HG03457 (cell line): ENCODE data around the gene FOXL1.

Experiments
- ATAC-seq: cut with Tn5 transposase; IDR thresholded peaks from one replicate; pipeline ENCODE4 v1.9.1; 2021; ENCODE audit warnings: moderate number of reproducible peaks; ENCODE audit not compliant: unreplicated experiment

The FOXL1 gene

DNA sequence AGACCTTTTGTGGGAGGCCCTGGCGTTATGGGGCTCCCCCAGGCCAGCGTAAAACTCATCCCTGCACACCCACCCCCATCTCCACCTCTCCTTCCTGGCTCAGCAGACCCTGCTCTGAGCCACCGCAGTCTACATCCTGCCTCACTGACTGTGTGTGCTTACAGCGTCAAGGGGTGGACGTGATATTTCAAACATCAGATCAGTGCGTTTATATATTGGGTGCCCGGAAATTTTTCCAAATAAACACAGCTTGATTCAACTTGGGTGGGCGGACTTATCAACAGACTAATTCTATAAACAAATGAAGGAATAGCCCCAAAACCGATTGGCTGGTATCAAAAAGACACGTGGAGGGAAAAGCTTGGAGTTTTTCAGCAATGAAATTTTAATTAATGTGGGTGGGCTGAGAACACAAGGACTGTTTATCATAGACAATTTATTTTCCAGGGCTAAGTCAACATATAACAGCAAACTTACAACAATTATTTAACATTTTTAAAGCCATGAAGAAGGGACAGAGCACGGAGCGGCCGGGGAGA, at the start of gene FOXL1:
FOXL1 (plus strand) TSS at position 489 of the 539 bp plus-strand sequence. CDS start 175 bp downstream, outside the sequence.
- ATAC-seq = no peak

DNA sequence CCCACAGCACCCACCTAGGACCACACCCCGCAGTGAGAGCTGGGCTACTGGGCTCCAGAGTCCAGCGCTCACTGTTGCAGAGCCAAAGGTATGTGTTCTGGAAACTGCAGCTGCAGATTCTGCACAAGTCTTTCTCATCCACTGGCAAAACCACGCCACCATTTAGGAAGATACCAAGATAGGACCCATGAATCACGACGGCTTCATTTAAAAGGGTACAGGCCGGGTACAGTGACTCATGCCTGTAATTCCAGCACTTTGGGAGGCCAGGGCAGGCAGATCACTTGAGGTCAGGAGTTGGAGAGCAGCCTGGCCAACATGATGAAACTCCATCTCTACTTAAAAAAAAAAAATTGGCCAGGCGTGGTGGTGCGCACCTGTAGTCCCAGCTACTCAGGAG, 49.2 kb upstream of the FOXL1 start:
- no peak for ATAC-seq

DNA sequence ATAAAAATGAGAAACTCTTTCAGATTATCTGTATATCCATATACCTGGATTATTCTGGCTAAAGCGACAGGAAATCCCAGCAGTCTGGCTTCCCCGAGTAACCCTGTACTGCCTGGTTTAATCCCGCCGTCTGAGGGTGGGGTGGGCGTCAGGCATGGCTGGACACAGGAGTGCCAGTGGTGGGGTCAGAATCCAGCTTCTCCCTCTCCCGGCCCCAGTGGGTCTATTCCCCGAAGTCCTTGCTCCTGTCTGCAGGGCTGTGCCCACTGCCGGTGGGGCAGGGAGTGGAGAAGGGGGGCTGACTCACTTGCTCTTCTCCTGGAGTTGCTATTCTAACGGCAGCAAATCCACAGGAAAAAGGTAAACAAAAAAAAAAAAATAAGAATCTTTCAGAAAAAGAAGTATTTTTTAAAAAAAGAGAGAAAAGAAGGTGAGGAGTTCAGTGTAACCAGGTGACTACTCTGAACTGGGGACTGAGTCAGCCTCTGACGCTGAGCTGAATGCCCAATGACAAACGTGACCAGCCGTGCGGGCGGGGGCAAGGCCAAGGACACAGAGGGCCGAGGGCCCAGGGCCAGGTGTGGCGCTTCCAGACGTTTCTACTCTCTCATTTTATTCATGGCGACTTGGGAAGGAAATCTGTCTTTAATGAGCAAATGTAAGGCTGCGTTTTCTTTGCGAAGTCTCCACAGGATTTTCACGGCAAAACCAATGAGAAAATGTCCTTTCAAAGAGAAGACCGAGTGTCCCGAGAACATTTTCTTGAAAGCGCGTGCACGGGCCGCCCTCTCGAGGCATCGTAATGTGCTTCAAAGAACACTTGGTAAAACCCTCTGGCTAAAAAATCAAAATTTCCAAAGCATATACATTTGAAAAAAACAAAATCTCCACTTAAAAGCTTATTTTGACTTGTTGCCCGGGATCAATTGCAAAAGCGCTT, 47.8 kb upstream of the FOXL1 start:
- ATAC-seq = no peak

DNA sequence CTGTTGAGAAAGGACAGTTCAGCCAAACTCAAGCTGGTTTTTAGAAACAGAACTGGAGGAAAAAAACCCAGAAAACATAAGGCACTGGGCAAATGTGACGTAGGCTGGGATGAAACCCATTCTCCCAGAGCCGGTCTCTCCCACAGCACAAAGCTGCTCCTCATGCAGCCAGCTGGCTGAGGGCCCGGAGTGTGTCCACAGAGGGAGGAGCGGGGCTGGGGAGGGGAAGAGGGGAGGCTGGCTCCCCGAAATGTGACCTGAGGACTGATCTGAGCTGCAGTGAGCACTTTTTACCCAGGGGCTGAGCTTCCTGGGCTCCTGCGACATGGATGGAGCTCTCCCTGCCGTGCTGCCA, 47.2 kb upstream of the FOXL1 start:
- no peak for ATAC-seq

DNA sequence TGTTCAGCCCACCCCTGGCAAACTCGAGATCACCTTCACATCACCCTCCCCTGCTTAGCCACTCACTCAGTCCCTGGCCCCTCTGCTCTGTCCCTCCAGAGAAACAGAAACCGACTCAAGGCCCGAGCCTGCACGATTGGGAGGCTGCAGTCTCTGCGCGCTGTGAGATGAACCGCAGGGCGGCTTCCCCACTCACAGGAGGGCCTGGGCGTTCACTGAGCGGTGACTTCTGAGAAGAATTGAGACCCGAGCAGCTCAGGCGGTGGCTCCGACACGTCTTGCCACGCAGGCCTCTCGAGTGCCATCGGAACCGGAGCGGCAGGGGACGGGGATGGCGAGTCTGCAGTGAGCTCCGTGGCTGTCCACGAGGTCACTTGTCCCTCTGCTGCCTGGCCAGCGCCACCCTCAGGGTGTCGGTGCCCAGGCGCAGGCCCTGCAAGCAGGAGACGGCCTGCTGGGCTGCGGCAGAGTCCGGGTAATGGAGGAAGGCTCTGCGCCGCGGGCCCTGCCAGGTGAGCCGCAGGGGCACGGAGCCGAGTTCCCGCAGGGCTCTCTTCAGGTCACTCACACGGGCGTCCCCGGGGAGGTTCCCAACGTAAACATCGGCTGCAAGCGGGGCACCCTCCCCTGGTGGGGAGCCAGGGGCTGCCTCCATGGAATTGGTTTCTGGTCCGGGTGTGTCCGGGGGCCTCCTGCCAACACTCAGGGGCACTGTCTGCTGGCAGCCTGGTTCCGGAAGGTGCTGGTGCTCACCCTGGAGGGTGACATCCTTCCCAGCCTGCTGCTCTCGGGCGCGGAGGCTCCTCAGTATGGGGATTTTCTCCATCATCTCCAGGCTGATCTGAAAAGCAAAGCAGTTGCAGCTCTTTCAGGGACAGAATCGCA, 46.5 kb upstream of the FOXL1 start:
- ATAC-seq = no peak

DNA sequence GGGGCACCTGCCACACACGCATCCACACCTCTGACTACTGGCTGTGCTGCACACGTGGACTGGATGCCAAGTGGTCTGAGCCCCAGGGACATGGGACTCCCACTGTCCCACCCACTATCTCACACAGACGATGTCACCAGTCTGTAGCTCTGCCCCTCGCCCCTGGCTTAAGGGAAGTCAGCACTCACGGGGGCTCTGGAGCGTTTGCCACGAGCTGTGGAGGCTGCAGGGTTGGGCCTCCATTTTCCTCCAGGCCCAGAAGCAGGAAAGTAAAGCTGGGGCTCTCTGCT, 45.9 kb upstream of the FOXL1 start:
- no peak for ATAC-seq

DNA sequence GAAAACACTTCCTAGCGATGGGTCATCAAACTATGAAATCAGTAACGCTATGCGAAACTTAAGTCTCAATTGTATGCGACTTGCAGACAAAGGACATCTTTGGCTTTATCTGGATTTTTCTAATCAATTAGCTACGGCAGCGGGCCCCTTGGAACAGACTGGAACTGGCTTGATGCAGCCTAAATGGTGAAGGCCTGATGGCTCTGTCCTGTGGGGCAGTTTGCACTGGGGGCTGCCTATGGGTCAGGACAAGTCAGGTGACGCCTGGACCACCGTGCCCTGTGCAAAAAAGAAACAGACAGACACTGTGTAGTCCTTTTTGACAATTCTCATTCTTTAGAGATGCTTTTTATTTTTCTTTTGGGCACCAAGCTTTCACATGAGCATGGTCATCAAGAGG, 45.3 kb upstream of the FOXL1 start:
- ATAC-seq = no peak

DNA sequence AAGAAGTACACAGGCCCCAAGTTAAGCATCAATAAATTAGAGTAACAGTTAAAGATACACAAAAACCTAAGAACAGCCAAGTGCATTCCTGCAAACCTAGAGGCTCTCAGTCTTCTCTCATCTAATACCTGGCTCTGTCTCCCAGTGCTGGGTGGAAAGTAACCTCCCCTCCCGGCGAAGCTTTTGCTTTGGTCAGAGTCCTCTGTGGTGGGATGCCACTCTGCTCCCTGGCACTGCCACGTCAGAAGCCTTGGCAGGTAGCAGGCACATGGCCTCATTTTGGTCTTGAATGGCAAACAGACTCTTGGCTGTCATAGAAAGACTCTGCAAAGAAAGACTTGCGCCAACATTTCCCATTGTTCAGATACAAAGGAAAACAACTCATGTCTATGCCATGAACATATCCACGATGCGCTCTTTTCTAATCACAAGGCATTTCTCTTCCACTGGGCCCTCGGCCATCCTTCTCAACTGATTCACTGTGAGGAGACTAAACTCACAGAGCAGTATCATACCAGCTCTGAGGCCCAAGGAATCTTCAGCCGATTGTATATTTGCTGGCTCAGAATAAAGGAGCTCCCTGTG, 44.5 kb upstream of the FOXL1 start:
- no peak for ATAC-seq

DNA sequence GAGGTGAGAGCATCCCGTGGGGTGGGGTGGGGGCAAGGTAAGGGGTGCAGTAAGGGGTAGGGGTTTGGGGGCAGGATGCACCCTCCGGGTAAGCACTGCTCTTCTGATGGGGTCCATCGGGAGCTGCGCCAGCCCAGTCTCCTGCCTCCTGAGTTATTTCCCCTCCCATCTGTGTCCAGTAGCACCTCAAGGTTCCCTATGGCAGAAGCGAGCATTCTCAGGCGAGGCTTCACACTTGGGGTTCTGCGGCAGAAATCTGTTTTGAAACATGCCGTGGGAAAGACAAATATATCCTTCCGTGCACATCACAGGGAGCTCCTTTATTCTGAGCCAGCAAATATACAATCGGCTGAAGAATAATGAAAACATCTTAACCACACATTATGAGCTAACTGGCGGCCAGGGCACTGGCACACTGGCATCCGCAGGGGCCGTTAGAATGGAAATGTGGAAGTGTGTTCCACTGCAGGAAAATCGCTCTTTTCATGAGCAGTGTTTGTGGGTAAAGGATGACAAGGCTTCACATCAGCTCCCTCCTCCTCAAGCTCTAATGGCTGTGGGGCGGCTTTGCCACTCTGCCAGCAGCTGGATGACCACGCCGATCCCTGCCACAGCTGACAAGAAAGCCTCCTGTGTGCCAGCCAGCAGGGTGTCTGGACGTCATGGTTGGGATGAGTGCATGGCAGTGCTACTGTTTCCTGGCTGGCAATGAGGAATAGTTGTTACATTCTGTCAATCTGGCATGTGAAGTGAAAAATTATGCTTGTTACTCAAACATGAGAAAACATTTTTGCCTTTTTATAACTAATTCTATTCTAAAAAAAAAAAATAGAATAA, 43.4 kb upstream of the FOXL1 start:
- no peak for ATAC-seq

DNA sequence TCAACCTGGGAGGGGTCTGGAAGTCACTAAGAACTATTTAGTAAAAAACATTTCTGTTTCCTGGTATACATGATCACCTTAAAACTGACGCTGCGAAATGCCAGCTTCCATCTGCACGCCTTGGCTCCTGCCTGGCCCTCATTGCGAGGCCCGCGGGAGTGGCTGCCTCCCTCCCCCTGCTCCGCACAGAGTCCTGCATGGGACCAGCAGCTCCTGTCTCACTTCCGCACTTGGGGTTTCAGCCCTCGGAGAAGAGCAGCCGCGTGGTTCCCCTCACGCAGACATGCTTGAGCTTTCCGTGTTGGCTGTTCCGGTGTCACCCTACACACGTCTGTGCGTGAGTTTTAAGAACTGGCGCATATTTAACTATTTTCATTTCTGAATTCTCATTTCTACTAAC, 41.7 kb upstream of the FOXL1 start:
- no peak for ATAC-seq

DNA sequence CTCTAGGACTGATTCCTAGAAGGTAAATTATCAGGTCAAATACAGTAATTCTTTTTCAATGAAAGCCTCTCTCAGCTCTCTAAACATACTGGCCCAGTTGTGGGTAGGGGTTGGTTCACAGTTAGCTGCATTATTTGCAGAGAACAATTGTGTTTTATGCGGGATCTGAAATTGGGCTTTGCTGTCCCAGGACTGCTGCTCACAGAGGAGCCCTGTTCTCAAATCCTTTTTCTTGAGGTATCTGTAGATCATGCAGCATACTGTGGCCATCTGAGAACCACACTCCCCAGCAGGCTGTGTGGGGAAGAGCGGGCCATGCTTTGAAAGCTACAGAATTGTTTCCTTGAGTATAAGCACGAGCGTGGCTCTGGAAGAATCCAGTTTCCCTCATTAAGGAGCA, 40.9 kb upstream of the FOXL1 start:
- no peak for ATAC-seq

DNA sequence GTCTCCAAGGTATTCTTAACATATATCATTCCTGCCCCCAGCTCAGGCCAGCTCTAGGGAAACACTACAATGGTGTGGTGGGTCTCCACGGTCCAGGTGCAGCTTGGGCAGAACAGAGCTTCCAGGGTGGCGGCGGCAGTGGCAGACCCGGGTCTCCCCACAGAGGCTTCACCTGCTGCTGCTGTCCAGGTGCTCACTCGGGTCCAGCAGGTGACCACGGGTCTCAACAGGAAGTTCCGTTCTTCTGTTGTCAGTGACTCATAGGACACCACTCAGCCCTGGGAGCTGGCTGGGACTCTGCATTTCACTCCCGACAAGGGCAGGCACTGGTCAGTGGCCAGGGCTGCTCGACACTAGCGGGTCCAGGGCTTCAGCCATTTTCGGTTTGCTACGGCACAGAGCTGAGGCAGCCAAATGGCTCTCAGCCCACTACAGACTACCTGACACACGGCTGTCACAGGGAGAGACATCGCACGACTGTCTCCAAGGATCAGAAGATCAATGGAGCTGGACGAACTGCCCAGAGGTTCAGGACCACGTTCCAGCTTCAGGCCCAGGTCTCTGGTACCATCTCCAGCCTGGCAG, 40.1 kb upstream of the FOXL1 start:
- ATAC-seq = no peak

DNA sequence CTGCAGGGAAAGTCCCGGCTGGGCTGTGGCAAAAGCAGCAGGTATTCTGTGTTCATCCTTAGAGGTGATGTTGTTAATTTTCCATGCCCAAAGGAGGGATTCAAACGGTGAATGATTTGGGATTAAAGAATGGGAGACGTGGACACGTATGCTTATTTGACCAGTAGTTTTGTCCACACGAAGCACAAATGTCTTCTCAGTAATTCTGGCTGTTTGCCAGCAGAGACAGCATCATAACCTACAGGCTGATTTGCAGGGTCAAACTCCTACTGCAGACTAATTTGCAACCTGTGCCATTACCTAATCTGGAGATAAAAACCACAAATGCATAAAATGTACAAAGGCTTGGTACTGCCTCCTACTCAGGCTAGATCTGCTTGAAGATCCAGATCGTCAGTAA, 37.5 kb upstream of the FOXL1 start:
- no peak for ATAC-seq

DNA sequence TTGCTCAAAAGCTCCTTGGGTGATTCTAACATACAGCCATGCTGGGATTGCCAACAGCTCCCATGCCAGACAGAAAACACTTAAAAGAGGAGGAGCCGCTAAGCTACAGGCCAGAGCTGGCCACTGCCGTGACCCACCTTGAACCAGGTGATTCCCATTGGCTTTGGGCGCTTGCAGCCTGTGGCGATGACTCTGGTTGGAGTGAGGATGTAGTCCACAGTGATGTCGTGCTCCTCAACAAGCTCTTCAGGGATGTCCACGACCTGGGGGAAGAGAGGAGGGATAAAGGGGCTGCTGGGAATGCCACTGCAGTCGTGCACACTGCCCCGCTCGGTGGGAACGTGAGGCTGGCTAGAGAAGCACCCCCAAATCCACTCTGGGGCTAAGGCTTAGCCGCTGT, 36.8 kb upstream of the FOXL1 start:
- ATAC-seq = no peak

DNA sequence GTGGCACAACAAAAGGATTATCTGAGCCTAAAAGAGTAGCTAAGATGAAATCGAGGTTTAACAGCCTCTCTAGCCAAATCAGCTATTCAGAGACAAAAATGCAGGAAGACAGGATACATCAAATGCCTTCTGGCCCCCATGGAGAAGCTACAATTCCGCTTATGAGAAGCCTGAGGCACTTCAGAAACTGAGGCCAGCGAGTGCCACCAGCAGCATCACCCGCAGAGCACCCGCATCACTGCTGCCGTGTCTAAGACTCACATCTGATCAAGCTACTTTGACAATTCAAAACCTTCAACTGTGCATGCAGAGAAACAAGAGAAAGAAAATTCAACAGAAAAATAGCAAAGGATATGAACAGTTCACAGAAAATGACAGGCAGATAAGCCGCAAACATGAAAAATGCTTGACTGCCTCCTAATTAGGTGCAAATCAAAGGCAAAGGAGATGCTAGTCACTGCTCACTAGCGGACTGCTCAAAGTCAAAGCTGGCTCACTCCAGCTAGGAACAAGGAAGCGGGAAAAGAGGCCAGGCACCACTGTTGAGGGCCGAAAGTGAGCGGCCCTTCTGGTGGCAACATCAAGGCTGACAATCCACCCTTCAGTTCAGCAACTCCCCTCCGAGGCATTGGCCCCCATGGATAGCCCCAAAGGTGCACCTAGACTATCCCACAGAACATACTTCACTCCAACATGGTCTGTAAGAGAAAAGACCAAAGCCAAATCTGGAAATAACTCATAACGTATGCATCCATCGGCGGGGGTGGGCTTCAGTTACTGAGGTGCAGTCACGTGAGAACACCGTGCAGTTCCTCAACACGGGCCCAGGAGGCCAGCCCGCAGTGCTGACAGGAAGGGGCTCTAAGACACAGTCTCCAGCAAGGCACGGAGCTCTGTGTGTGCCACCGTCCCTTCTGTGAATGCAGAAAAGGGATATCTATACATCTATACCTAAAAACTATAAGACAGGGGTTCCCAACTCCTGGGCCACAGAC, 35.3 kb upstream of the FOXL1 start:
- ATAC-seq = no peak

DNA sequence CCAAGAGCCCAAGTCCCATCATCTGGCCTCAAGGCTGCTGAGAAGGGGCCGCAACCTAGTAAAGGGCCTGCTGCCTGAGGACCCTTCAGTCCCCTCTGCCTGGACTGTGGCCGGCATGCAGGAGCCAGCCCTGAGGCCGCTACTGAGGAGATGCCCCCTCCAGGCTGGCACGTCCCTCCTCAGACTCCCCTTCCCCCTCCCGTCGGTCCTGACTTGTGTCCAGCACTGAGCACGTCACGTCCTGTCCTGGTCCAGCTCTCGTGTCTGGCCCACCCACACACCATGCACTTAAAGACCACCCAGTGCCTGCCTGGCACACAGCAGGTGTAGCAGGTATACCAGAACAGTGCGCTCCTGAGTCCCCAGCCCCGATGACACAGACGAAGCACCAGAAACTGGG, 32.9 kb upstream of the FOXL1 start:
- ATAC-seq = no peak

DNA sequence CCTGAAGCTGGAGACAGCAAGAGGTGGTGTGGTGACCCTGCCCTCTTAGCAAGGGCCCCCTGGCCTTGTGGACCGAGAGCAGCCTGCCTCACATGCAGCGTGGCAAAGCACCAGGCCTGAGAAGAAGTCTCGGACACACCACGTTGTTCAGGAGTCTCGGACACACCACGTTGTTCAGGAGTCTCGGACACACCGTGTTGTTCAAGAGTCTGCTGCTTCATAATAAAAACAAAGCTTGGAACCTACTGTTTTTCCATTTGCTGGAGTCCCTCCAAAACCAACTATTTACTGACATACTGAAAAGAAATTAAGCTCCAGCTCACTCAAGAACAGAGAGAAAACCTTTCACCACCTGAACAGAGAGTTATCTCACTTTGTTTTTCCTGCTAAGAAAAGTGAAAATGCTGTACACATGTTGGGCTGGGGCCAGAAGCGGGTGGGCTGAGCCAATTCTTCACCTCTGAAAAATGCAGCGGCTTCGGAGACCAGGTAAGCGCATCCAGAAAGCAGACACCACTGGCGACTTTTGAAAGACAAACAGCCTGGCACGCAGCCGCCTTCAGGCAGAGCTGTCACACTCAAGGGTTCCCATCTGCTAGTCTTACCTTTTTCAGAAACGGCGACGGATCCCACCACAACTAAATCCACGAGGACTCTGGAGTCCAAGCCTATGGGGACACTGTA, 32.3 kb upstream of the FOXL1 start:
- ATAC-seq = no peak

DNA sequence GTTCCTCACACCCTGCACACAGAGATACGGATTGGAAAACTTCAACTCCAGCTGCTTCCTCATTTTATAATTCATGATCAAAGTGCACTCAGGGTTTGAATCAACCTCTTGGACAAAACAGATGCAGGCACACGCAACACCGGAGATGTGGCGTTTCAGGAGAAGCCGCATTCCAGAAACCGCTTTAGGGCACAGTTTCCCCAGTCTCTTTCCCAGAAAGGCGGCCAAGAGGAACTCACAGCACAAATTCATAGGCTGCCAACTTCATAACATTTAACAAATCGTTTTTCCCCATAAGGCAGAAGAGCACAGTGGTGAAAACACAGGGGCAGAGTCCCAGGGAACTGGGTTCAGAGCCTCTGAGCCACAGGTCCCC, 31.7 kb upstream of the FOXL1 start:
- no peak for ATAC-seq

DNA sequence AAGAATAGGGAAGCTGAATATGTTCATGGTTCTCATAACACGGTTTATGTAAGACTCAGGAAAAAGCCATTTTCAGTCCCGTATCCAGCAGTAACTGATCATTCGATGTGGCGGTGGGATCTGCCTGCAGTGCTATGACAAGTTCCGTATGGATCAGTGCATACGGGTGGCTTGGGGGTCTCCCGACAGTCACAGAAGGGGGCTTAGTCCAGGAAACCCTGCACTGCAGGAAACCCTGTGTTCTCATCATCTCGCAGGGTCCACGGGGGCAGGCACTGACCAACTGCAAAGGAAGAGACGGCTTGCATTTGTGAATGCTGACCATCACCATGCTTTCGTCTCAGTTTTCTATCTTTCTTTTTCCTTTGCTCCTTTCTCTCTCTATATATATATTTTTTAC, 31.1 kb upstream of the FOXL1 start:
- ATAC-seq = no peak
